Measurements from ENCODE around the gene ADGRL2.

GRCh38 chr1:81780705-81781454, 19.9 kb upstream of the ADGRL2 start:
- TF ChIP-seq POLR2A (IDR thresholded peaks at IDR 0.05) (no peak), CTCF (IDR thresholded peaks at IDR 0.05) (no peak)
